ENCODE results near the gene TLL2.

DNA sequence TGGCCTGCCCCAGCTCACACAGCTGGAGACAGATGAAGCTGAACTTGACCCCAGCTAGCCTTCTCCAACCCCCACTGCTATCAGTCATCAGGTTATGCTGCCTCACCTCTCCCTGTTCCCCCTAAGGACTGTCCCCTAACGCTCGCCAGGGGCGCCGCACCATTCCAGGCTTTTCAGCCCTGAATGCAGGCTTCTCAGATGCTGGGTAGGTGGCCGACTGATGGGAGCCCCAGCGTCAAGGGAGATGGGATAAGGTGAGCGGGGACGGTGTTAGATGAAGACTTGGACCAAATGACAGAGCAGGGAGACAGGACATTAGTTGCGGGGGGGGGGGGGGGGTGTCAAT, 139.1 kb downstream of the TLL2 start:
- TF ChIP-seq SP1 (CRISPR knock-in tag; conservative IDR thresholded peaks at IDR 0.05): no peak
- no peak for TF ChIP-seq E2F1 (CRISPR knock-in tag; IDR thresholded peaks at IDR 0.05)
- TF ChIP-seq, protein P1, sequence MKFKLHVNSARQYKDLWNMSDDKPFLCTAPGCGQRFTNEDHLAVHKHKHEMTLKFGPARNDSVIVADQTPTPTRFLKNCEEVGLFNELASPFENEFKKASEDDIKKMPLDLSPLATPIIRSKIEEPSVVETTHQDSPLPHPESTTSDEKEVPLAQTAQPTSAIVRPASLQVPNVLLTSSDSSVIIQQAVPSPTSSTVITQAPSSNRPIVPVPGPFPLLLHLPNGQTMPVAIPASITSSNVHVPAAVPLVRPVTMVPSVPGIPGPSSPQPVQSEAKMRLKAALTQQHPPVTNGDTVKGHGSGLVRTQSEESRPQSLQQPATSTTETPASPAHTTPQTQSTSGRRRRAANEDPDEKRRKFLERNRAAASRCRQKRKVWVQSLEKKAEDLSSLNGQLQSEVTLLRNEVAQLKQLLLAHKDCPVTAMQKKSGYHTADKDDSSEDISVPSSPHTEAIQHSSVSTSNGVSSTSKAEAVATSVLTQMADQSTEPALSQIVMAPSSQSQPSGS (CRISPR knock-in tag; IDR thresholded peaks at IDR 0.05; ENCODE audit: borderline replicate concordance, low read depth): no peak
- TF ChIP-seq ARID4B (CRISPR knock-in tag; IDR thresholded peaks at IDR 0.05; ENCODE audit: borderline replicate concordance): no peak
- TF ChIP-seq, protein P2, sequence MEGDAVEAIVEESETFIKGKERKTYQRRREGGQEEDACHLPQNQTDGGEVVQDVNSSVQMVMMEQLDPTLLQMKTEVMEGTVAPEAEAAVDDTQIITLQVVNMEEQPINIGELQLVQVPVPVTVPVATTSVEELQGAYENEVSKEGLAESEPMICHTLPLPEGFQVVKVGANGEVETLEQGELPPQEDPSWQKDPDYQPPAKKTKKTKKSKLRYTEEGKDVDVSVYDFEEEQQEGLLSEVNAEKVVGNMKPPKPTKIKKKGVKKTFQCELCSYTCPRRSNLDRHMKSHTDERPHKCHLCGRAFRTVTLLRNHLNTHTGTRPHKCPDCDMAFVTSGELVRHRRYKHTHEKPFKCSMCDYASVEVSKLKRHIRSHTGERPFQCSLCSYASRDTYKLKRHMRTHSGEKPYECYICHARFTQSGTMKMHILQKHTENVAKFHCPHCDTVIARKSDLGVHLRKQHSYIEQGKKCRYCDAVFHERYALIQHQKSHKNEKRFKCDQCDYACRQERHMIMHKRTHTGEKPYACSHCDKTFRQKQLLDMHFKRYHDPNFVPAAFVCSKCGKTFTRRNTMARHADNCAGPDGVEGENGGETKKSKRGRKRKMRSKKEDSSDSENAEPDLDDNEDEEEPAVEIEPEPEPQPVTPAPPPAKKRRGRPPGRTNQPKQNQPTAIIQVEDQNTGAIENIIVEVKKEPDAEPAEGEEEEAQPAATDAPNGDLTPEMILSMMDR (IDR thresholded peaks at IDR 0.05): no peak
- TF ChIP-seq NR3C1 (CRISPR knock-in tag; conservative IDR thresholded peaks at IDR 0.05; ENCODE audit: low read depth): no peak
- TF ChIP-seq, protein P3, sequence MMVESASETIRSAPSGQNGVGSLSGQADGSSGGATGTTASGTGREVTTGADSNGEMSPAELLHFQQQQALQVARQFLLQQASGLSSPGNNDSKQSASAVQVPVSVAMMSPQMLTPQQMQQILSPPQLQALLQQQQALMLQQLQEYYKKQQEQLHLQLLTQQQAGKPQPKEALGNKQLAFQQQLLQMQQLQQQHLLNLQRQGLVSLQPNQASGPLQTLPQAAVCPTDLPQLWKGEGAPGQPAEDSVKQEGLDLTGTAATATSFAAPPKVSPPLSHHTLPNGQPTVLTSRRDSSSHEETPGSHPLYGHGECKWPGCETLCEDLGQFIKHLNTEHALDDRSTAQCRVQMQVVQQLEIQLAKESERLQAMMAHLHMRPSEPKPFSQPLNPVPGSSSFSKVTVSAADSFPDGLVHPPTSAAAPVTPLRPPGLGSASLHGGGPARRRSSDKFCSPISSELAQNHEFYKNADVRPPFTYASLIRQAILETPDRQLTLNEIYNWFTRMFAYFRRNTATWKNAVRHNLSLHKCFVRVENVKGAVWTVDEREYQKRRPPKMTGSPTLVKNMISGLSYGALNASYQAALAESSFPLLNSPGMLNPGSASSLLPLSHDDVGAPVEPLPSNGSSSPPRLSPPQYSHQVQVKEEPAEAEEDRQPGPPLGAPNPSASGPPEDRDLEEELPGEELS (CRISPR knock-in tag; IDR thresholded peaks at IDR 0.05): no peak

Measured in WTC11 (cell line).